GM03348 (cell line): ENCODE measurements around the gene TMC1.

ENCODE experiments used
- DNase-seq: peaks from one replicate; pipeline ENCODE4 v3.0.0; 2012; ENCODE audit warnings: low spot score

TMC1 gene

GRCh38 chr9:72576087-72576486 lies 54.7 kb downstream of the TMC1 start:
- DNase-seq, result no peak

DNA sequence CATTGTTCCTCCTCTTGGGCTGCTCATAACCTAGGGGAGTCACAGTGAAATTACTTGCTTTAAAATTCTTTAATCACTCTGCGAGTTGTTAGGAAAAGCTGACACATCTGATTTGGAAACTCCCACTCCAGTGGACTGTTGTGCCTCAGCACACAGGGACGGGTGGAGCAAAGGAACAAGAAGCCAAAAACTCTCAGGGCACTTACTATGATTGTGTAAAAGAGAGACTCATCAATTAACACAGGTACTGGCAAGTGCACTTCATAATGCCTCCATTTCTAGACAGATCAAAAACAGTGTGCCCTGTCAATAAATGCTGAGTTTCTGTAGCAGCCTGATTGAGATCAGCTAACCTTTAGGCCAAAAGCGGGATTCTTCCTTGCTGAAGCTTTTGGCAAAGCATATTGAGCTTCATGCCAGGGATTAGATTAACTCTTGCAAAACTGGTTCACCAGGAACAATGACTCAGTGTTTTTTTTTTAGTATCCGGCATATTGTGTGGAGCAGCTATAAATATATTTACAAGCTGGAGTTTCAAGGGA lies 55.9 kb downstream of the TMC1 start:
- peak; percentile 58 for DNase-seq

DNA sequence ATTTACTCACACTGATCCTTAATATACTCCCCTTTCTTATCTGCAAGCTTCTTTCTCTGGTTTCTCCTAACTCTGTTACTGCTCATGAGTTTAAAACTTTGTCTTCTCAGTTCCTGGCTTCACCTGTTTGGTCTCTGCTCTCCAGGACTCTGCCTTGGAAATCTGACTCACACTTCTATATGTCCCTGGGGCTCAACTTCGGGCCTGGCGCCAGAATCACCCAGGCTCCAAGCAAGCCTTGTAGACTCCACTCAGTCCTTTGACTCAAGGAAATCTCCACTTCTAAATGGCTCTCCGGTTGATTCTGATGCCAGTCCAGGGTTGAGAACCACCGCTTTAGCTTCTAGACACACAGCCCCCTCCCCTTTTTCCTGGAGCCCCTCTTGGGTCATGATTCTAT lies 57.8 kb downstream of the TMC1 start:
- DNase-seq, result peak; percentile 30

GRCh38 chr9:72579880-72580550 lies 58.6 kb downstream of the TMC1 start:
- DNase-seq, result peak; percentile 40

GRCh38 chr9:72581694-72582093 lies 60.3 kb downstream of the TMC1 start:
- DNase-seq, result peak; percentile 53

DNA sequence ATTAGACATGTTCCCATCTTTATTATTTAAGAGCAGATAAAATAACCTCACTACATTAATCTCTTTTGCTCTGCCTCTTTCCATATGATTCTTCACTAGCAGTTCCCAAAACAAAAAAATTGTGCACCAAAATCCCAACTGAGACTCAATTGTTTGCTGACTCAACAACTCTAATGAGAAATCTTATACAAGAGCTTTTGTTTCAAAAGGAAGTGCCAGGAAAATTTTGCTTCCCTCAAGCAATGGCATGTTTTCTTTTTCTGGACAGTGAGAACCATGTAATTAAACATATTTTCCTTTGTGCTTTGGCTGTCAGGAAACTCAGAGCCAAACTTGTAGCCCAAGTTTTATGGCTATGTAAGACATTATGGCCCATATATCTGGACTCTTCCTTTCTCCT lies 62.0 kb downstream of the TMC1 start:
- no peak for DNase-seq

GRCh38 chr9:72586388-72587130 lies 65.2 kb downstream of the TMC1 start:
- peak; percentile 72 for DNase-seq

- peak; percentile 41 for DNase-seq
Measured at GRCh38 chr9:72588336-72588735, 66.9 kb downstream of the TMC1 start.

- peak; percentile 18 for DNase-seq
Measured at GRCh38 chr9:72589667-72590521, 68.5 kb downstream of the TMC1 start.

GRCh38 chr9:72590824-72591223 lies 69.4 kb downstream of the TMC1 start:
- no peak for DNase-seq

DNA sequence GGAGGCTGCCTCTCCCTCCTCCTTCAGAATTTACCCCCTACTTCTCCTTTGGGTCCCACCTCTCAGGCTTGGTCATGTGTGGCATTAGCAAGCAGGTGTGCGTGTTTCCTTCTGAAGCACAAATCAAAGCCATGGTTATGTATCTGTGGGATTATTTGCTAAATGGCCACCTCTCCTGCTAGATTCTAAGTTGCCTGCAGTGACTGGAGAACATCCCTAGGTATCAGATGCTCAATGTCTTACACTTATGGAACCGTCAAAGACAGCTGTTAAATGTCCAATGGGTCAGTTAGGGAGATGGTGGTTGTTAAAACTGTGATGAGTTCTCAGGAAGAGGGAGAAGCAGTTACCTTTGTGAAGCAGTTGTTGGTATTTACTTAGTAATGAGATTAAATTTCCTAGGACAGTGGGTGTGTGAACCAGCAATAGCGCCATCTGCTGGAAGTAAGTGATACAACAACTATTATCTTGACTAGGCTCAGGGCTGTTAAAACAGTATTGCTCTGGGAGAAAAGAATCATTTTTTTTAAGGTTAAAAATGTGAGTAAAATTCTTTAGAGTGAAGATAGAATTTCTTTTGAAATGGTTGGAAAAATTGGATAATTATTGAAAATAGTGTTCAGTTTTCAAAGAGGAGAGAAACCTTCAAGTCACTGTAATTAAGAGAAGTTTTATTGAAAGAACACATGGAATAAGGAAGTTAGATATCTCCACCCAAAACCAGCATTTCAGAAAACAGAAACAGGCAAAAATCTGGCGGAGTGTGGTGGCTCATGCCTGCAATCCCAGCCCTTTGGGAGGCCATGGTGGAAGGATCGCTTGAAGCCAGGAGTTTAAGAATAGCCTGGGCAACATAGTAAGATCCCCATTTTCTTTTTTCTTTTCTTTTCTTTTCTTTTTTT lies 71.3 kb downstream of the TMC1 start:
- DNase-seq, result peak; percentile 69

GRCh38 chr9:72596451-72597180 lies 75.2 kb downstream of the TMC1 start:
- no peak for DNase-seq

DNA sequence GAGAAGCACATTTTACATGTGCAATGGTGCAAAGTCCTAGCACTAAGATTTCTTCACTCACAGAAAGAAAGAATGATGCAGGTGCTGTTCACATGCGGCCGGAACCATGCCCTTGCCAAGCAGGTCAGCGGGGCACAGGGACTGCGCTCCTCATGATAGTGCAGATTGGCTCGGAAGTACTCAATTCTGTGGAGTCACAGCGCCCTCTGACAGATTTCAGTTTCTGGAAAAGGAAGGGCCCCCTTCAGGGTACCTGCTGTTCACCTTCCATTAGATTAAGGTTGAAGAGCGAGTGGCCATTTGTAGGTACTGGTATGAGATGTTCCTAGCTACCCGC lies 75.7 kb downstream of the TMC1 start:
- no peak for DNase-seq

DNA sequence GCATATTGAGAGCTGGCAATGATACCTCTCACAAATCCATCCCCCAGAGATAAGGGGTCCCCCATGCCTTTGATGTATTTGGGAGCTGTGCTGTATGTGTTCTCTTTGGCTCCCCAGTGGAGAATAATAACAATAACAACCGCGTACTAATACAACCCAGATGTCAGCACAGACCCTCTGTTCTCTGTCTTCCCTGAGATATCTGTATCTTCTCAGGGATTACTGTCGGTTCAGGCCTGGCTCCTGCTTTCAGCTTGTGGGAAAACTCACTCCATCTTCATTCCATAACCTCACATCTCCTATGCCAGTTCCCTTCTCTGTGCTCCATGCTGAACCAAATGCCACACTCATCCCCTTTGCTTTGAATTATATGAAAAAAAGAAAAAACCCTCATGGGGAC lies 76.2 kb downstream of the TMC1 start:
- no peak for DNase-seq

GRCh38 chr9:72598639-72599038 lies 77.2 kb downstream of the TMC1 start:
- no peak for DNase-seq

GRCh38 chr9:72599874-72600534 lies 78.6 kb downstream of the TMC1 start:
- DNase-seq, result no peak

DNA sequence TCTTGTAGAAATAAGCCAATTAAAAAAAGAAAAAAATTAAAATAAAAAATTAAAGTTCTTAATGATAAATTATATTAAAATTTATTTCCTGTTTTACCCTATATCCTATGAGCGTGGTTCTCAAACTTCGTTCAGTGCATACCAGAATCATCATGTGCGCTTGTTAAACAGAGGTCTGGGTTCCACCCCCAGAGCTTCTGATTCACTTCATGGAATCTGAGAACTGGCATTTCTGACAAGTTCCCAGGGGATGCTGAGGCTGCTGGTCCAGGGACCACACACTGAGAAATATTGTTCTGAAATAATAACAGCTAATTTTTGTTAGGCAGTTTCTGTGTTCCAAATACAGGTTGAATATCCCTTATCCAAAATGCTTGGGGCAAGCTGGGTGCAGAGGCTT lies 79.3 kb downstream of the TMC1 start:
- no peak for DNase-seq

GRCh38 chr9:72601615-72602014 lies 80.2 kb downstream of the TMC1 start:
- no peak for DNase-seq

- no peak for DNase-seq
Measured at GRCh38 chr9:72612449-72612848, 91.0 kb downstream of the TMC1 start.

DNA sequence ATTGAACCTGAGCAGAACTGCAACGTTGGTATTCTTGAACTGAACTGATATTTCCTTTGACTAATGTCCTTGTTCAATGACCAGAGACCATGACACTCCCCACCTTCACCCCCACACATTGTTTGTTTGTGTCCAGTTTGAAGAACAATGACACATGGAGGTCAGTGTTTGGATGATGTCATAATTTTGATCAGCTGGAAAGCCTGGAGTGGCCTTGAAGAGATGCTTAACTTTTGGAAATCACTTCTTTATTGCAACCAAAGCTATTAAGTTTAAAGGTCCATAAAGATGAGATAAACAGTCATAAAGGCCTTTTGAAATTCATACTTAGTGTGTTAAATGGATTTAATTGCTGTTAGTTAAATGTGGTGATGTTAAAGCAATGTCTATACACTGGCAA lies 92.7 kb downstream of the TMC1 start:
- DNase-seq, result no peak
